ENCODE data around the gene KCNIP4. TPM values are rescaled to one million over a fixed set of nuclear protein-coding genes. Genes with fewer than 3 reads are reported as not detected.
A peak's percentile ranks its signal among the peaks of the same experiment; 100 is the strongest.

The KCNIP4 gene
- total and polyA plus RNA-seq, 9 of the 15 experiments (the other 6 are each of a cell fraction or from before 2014, with no cell fraction given): 0.25 to 0.41 TPM; not detected in 7

GRCh38 chr4:20700007-20700761 is 1248.4 kb downstream of the KCNIP4 start, which contains the start of gene PACRGL:
PACRGL (plus strand) TSS chr4:20700458; CDS start chr4:20704482, 4,024 bp downstream.
- intact Hi-C loops (cut with micrococcal nuclease) (no loop called here), in situ Hi-C loops (cut with MboI) (no loop called here)
- Histone ChIP-seq H3K4me2 (ENCODE audit: insufficient read depth, low read length) (peak within 1 kb of the TSS; percentile 90), H3K27ac (ENCODE audit: extremely low read depth, low read depth, low read length) (peak within 1 kb of the TSS; percentile 70), H3K79me2 (ENCODE audit: control insufficient read depth, insufficient read depth, low read length) (peaks cover 32% of the 10 kb centered on the region), H3K4me3 (peak within 1 kb of the TSS; percentile 95), H3K36me3 (ENCODE audit: control insufficient read depth, insufficient read depth, low read length) (peaks cover 22% of the 10 kb centered on the region), H3K9me3 (replicated peaks; ENCODE audit: control insufficient read depth, insufficient read depth, low read depth, low read length) (no peaks in the 10 kb centered on the region), H2AFZ (ENCODE audit: low read depth, low read length) (peak within 1 kb of the TSS; percentile 97), H3K27me3 (ENCODE audit: control insufficient read depth in 2 of 2, insufficient read depth in 2 of 2, low read length in 2 of 2) (no peaks in the 10 kb centered on the region), H3K9ac (ENCODE audit: insufficient read depth in 1 of 2, low read depth in 2 of 2, low read length in 2 of 2) (peak within 1 kb of the TSS; percentile 81 to 94), H3K4me1 (replicated peaks in 1 of 2; ENCODE audit: control insufficient read depth in 2 of 2, insufficient read depth in 2 of 2, low read length in 2 of 2) (peaks cover 3 to 14% of the 10 kb centered on the region in 2 experiments; a peak in 2 of 5 replicates), H3K9me1 (ENCODE audit: control insufficient read depth, insufficient read depth, low read length) (no peaks in the 10 kb centered on the region), H4K20me1 (replicated peaks; ENCODE audit: control insufficient read depth, insufficient read depth, low read length) (no peaks in the 10 kb centered on the region)
- FAIRE-seq: peak; percentile 87
- BruUV-seq (replicated peaks): no TSS peak
- under 1% methylated on average over 44 of the region's 60 CpGs for WGBS (ENCODE audit: insufficient coverage, low coverage, missing lambda C conversion rate)
- ChIA-PET CTCF (ENCODE audit: low intra/inter-chr PET ratio) (no interaction called here), POLR2A (interaction anchor here (0.7 kb wide), 1 partner anchor 15 kb away, joined by 5 read pairs; no protein-coding TSS in a partner anchor)
- peak; percentile 88 to 98 (median 90) for DNase-seq (ENCODE audit: extremely low read depth in 1 of 4, low spot score in 3 of 4)
- peak; percentile 98 for ATAC-seq
- TF ChIP-seq BCL6 (CRISPR knock-in tag; IDR thresholded peaks at IDR 0.05) (no peak), ZBTB33 (CRISPR knock-in tag; IDR thresholded peaks at IDR 0.05) (no peak), REST (IDR thresholded peaks at IDR 0.05; ENCODE audit: borderline replicate concordance) (no peak), REST (CRISPR knock-in tag; IDR thresholded peaks at IDR 0.05; ENCODE audit: low read depth) (no peak), ZNF592 (IDR thresholded peaks at IDR 0.05) (peak; percentile 39; the same call in 1 of the 2 replicates), SMAD2 (IDR thresholded peaks at IDR 0.05; ENCODE audit: low read depth, low read length) (no peak), NBN (IDR thresholded peaks at IDR 0.05; ENCODE audit: low read depth) (peak; percentile 69; the same call in 1 of the 2 replicates)
